IPS-18c (cell line): Measurements from ENCODE around the gene SH3D19.
"Not testable (repeated sequence)": the region's sequence is repeated elsewhere in the genome, so short reads cannot be mapped to it uniquely, and the experiment has no call there.

ENCODE experiments used
- H3K4me3 ChIP-seq: 2 replicates; pipeline ENCODE4 v1.7.0; 2013; ENCODE audit warnings: low read depth, mild to moderate bottlenecking, low read length, moderate library complexity; ENCODE audit not compliant: insufficient read depth
- H3K9me3 ChIP-seq: one replicate; pipeline ENCODE4 v1.6.1; 2013; ENCODE audit warnings: mild to moderate bottlenecking, low read length, moderate library complexity; ENCODE audit not compliant: control insufficient read depth, insufficient read depth

The SH3D19 gene

DNA sequence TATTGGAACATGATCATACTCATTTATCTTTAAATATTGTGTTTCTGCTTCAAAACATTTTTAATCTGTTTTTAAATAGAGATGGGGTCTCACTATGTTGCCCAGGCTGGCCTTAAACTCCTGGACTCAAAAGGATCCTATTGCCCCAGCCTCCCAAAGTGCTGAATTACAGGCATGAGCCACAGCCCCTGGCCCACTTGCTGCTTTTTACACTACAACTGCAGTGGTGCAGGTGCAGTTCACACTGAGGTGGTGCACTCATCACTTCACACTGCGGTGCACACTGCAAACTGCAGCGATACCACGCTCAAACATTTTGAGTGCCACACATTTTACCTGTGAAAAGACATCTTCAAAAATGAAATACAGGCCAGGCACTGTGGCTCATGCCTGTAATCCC is 215.2 kb downstream of the SH3D19 start:
- H3K9me3 ChIP-seq = no peaks in the 10 kb centered on the region
- H3K4me3 ChIP-seq = no peak overlapping the region

DNA sequence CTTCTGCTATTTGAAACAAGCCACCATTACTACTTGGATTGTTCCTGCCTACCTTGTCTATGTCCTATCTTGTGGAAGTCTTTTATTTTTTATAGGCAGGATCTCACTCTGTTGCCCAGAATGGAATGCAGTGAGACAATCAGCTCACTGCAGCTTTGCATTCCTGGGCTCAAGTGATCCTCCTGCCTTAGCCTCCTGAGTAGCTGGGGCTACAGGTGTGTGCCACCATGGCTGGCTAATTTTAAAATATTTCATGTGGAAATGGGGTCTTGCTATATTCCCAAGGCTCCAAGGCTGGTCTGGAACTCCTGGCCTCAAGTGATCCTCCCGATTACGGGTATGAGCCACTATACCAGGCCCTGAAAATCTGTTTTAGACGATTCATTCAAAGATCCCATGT is 218.3 kb downstream of the SH3D19 start:
- no peak overlapping the region for H3K4me3 ChIP-seq

DNA sequence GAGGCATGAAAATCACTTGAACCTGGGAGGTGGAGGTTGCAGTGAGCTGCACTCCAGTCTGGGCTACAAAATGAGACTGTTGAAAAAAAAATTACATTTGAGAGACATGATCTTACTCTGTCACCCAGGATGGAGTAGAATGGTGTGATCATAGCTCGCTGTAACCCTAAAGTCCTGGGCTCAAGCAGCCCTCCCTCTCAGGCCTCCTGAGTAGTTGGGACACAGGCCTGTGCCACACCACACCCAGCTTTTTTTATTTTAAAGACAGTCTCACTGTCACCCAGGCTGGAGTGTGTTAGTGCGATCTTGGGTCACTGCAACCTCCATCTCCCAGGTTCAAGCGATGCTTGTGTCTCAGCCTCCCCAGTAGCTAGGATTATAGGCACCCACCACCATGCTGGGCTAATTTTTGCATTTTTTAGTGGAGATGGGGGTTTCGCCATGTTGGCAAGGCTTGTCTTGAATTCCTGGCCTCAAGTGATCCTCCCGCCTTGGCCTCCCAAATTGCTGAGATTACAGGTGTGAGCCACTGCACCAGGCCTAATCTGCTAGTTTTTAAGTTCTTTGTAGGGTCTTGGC is 219.9 kb downstream of the SH3D19 start:
- Histone ChIP-seq H3K4me3 (no peak overlapping the region), H3K9me3 (peaks cover 2% of the 10 kb centered on the region)

More for the DNA sequence above, 218.3 kb downstream of the SH3D19 start:
- H3K9me3 ChIP-seq = no peaks in the 10 kb centered on the region

DNA sequence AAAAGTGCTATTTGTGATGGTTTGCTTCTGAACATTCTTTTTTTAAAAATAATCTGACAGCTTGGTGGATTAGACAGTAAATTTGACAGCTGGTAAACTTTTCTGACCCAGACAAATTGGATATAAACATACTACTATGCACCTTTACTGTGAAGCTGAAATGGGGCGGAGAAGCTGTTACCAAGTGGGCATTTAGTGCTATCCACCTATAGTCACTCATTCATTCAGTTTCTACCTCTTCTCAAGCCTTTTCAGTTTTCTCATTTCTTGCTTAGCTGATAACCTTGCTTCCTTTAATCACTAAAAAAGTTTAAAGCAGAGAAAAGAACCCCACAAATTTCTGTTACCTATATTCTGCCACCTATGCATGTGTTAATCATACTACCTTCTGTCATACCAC is 220.8 kb downstream of the SH3D19 start:
- Histone ChIP-seq H3K4me3 (no peak overlapping the region), H3K9me3 (peaks cover 2% of the 10 kb centered on the region)

DNA sequence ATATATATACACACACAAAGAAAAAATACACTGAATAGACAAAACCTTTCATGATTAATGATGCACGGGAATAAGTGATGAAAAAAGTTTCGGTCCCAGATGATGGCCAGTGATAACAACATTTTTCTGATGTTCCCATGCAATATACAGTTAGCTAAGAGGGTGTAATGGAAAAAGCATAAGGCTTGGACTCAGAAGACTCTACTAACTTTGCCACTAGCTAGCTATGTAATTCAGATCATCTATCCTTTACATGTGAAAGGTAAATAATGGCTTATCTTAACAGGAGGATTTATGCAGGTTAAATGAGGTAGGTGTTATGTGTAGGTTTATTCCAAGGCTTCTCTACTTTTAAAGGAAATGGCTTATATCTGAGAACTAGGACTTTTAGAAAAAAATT is 221.6 kb downstream of the SH3D19 start:
- H3K4me3 ChIP-seq = no peak overlapping the region
- H3K9me3 ChIP-seq = peaks cover 2% of the 10 kb centered on the region

DNA sequence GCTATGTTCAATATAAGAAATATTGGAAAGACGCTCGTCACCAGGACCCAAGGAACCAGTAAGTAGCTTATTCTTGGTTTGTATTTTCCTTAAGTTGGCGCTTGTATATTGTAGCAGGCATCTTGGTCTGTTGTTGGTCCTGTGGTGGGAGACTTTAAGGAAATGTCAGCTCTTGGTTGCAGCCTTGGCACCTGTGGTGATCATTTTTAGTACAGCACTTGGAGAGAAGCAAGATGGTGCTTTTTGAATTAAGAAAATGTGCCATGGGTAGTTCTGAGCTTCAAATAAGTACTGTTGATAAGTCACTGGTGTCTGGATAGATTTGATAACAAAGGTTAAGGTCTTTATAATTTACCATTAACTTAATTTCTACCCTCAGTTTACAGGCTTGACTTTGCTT is 224.9 kb downstream of the SH3D19 start:
- Histone ChIP-seq H3K9me3 (peaks cover 2% of the 10 kb centered on the region), H3K4me3 (peak overlapping the region; percentile 52)

DNA sequence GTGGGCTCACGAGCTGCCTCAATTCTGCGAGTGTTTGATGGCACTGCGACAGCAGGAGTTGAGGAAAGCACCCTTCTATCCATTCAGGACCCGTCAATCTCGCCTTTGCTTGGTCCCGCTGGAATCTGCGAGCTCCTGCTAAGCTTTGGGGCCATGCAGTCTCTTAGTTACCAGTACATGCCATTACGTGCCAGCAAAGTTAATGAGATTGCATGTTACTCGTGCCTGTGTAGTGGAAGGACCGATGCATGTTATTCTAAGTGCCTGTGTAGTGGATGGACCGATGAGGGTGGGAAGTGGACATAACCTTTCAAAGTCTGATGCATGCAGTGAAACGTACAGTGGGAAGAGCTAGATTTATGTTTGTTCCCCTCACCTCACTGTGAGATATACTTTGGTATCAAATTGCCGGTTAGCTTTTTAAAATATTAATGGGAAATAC is 225.4 kb downstream of the SH3D19 start:
- peak overlapping the region; percentile 52 for H3K4me3 ChIP-seq
- H3K9me3 ChIP-seq = peaks cover 2% of the 10 kb centered on the region

DNA sequence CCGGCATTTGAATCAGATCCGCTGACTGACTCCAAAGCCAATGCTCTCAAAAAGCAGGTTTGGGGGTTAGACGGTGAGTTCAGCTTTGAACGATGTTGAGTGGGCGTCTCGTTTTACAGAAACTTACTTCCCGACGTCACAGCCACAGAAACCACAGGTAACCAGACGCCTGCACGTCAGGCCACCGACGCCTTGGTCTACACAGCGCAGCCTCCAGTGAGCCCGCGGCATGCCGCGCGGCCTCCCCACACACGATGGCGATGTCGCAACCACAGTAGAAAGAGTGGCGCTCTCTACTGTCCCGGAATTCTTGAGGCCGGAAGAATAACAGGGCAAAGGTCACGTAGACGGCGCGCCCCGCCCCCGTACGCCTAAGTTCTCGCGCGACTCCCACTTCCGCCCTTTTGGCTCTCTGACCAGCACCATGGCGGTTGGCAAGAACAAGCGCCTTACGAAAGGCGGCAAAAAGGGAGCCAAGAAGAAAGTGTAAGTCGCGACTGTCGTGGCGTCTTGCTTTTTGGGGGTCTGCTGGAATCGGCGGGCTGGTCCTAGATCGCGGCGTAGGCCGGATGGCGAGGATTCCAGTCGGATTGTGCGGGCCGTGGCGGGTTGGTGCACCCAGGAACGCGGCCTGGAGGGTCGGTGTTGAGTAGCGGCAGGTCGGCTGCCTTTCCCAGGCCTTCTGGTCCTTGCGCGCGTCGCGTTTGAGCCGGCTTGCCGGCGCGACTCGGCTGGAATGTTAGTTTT is 226.0 kb downstream of the SH3D19 start, which contains the start of gene RPS3A:
TSS of gene RPS3A (plus strand) at position 400 of the 747 bp plus-strand sequence. CDS start at position 425, 25 bp downstream.
- peaks cover 2% of the 10 kb centered on the region for H3K9me3 ChIP-seq

DNA sequence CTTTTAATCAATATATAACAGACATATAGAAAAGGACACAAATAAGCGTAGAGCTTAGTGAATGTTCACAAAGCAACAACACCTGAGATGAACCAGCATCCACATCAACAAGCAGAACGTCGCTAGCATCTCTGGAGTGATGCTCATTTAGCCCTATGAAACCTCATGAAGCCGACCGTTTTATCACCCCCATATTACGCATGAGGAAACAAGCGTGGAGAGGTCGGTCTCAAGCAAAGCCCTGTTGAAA is 226.5 kb downstream of the SH3D19 start:
- H3K4me3 ChIP-seq = peak overlapping the region; percentile 42

More for the DNA sequence above, 226.0 kb downstream of the SH3D19 start, which contains the start of gene RPS3A:
- H3K4me3 ChIP-seq = peak within 1 kb of the TSS; percentile 52

DNA sequence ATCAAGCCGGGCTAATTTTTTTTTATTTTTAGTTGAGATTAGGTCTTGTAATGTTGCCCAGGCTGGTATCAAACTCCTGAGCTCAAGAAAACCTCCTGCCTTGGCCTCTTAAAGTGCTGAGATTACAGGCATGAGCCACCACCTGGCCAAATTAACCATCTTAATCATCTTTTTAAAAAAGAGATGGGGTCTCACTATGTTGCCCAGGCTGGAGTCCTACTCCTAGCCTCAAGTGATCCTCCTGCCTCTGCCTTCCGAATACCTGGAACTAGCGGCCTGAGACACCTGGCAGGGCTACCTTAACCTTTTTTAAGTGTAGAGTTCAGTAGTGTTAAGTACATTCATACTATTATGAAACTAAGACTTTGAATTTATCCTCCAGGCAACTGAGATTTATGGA is 227.6 kb downstream of the SH3D19 start:
- Histone ChIP-seq H3K9me3 (peaks cover 2% of the 10 kb centered on the region), H3K4me3 (no peak overlapping the region)

More for the DNA sequence above, 226.5 kb downstream of the SH3D19 start:
- H3K9me3 ChIP-seq = peaks cover 2% of the 10 kb centered on the region

DNA sequence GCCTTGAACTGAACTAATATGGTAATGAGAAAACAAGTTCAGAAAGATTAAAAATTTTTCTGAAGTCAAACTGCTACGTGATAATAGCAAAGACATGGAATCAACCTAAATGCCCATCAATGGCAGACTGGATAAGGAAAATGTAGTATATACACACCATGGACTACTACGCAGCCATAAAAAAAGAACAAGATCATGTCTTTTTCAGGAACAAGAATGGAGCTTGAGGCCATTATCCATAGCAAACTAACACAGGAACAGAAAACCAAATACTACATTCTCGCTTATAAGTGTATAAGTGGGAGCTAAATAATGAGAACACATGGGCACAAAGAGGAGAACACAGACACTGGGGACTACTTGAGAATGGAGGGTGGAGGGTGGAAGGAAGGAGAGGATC is 230.3 kb downstream of the SH3D19 start:
- Histone ChIP-seq H3K9me3 (no peaks in the 10 kb centered on the region), H3K4me3 (no peak overlapping the region)

DNA sequence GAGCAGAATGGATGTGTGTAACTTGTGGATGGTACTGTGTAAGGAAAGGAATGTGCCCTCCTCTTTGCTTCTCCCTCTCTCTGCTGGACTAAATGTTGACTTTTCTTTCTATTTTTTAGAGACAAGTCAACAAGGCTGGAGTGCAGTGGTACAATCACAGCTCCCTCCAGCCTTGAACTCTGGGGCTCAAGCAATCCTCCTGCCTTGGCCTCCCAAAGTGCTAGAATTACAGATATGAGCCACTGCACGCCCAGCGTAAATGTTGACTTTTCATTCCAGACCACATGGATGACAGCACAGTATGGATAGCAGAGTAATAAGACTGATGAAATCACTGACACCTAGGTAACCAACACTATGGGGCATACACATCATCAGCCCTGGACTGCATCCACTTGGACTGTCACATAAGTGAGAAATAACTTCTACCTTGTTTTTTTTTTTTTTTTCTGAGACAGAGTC is 231.1 kb downstream of the SH3D19 start:
- H3K4me3 ChIP-seq = no peak overlapping the region
- no peaks in the 10 kb centered on the region for H3K9me3 ChIP-seq

DNA sequence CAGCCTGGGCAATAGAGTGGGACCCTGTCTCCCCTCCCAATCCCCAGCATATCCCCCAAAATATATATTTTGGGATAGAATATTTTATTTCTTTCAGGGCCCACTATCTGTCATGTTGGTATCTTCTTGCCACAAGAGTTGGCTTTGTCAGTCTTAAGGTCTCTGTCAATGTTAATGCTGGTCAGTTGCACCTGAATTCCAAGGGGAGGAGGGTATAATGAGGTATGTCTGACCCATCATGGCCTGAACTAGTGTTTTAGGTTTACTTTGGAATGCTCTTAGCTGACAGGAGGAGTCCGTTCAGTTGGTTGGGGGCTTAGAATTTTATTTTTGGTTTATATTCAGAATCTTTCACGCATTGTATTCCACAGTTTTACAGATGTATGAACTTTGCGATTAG is 232.2 kb downstream of the SH3D19 start:
- H3K9me3 ChIP-seq = no peaks in the 10 kb centered on the region
- no peak overlapping the region for H3K4me3 ChIP-seq

DNA sequence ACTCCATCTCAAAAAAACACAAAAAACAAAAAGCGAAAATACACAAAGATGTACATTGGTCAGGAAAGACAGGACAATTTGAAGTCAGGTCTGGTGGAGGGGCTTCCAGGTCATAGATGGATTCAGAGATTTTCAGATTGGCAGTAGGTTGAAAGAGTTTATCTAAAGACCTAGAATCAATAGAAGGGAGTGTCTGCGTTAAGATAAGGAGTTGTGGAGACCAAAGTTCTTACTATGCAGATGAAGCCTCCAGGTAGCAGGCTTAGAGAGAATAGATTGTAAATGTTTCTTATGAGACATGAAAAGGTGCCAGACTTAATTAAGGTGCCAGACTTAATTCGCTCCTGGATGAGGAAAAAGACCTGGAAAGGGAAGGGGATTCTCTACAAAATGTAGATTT is 232.9 kb downstream of the SH3D19 start:
- H3K4me3 ChIP-seq = no peak overlapping the region
- H3K9me3 ChIP-seq = no peaks in the 10 kb centered on the region

DNA sequence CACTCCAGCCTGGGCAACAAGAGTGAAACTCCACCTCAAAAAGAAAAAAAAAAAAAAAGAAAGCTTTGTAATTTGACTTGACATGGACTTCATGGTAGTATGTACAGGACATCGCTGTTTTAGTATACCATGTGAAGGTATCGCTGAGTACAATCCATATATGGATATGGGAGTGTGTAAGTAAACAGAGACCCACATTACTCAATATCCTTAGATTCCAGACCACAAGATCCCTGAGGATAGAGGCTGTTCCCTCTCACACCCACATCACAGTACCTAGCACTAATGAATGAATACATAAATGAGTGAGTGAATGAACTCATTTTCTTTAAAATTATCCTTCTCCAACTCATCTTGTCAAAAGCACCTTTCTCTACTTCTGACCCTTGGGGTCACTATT is 234.4 kb downstream of the SH3D19 start:
- Histone ChIP-seq H3K9me3 (no peaks in the 10 kb centered on the region), H3K4me3 (no peak overlapping the region)

DNA sequence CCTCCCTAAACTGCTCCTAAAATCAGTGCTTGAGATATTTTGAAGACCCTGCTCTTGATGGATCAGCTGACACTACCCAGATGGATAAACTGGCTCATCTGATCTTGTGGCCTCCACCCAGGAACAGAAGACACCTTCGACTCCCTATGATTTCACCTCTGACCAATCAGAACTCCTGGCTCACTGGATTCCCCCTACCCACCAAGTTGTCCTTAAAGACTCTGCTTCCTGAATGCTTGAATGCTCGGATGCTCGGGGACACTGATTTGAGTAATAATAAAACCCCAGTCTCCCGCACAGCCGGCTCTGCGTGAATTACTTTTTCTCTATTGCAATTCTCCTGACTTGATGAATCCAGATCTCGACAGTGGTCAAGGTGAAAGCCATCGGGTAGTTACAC is 237.9 kb downstream of the SH3D19 start:
- Histone ChIP-seq H3K9me3 (no peaks in the 10 kb centered on the region), H3K4me3 (no peak overlapping the region)

DNA sequence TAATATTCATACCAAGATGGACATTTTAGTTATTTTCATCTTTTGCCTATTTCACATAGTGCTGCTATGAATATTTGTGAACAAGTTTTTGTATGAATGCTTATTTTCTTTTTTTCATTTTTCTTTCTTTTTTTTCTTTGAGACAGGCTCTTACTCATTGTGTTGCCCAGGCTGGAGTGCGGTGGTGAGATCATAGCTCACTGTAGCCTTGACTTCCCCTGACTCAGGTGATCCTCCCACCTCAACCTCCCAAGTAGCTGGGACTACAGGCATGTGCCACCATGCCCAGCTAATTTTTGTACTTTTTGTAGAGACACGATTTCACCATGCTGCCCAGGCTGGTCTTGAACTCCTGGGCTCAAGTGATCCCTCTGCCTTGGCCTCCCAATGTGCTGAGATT is 247.4 kb downstream of the SH3D19 start:
- H3K4me3 ChIP-seq, H3K9me3 ChIP-seq: not testable (repeated sequence)

DNA sequence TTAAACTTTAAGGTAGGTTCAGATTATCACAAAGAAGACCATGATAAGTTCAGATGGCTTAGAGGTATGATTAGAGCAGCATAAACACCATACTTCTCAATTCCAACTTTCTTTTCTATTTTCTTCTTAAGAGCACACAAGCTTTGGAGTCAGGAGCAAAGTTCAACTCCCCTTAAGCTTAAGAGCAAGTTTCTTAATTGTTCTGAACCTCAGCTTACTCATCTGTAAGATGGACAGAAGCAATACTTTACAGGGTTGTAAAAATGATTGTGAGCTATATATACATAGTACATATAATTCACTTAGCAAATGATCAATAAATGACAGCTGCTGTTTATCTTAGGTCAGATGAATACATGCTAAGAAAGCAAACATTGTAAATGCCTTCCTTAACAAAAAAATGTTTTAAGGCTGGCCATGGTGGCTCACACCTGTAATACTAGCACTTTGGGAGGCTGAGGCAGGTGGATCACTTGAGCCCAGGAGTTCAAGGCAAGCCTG is 250.9 kb downstream of the SH3D19 start:
- Histone ChIP-seq H3K9me3 (no peaks in the 10 kb centered on the region), H3K4me3 (no peak overlapping the region)
